NOMO-1 treated with DMSO at 0.1 percent for 48 hours (cell line): ENCODE results near the gene COLEC11.
"Not testable (repeated sequence)": the region's sequence is repeated elsewhere in the genome, so short reads cannot be mapped to it uniquely, and the experiment has no call there.

ENCODE experiments used
- DNase-seq: peaks from one replicate; lab custom pipeline; 2025; ENCODE audit not compliant: unreplicated experiment; lab: John Stamatoyannopoulos, UW

The COLEC11 gene

GRCh38 chr2:3594493-3595281 lies at the start of gene COLEC11:
TSS of gene COLEC11 (plus strand) at chr2:3595112. CDS start at chr2:3604341, 9,229 bp downstream.
- no peak for DNase-seq

DNA sequence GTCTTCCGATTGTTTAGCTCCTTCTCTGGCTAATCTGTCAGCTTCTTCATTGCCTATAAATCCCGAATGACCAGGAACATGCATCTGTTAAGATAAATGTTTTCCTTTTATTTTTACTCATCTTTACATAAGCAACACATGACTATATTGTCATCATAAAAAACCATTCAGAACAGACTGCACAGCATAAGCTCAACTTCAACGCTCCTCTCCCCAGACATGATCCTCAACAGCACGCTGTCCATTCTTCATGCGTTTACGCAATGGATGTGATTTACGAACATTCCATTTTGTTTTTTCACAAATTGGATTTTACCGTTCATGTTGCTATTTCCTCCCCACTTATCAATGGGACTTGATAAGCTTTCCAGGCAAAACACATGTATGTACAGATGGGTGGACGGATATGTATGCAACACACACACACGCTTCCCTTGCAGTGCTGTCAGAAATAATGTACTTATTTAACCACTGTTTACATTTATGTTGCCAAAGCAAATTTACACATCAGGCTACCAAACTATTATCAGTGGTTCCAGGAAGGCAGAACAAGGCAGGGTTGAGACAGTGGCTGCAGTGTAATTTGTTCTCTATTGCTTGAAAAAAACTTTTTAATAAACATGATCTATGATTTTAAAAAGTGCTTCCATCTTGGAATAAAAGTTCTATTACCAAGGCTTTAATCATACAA lies 49.0 kb upstream of the COLEC11 start:
- no peak for DNase-seq

DNA sequence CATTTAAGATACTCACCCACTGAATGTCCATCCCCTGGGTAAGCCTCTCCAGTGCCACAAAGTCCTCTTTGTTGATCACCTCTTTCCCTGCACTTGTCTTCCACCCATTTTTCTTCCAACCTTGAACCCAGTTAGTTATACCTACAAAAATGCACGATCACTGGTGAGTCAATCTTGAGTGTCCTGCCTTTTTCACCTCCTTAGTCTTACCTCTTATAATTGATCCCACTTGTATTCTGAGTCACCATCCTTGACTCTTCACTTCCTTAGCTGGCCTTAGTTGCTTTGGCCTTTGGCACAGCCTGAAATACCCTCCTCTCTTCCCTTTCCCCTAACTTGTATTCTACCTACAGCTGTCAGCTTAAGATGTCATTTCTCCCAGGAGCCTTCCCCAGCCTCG lies 47.0 kb upstream of the COLEC11 start:
- DNase-seq: no peak

DNA sequence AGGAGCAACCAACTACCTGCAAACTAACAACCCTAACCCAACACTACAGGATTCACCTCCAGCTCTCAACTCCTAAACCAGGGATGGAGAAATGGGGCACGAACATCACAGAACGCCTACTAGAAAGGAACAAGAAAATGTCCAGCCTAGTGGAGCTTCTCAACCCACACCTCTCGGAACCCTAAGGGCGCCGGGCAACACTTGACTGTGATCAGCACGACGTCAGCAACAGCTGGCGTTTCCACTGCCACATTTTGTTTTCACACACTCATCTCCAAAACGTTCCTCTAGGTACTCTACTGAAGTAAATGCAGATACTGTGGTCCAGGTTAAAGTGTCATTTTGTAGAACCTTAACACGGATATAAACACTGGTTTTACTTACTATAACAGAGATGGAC lies 41.0 kb upstream of the COLEC11 start:
- no peak for DNase-seq

GRCh38 chr2:3557639-3558204 lies 37.2 kb upstream of the COLEC11 start:
- peak; percentile 14 for DNase-seq

GRCh38 chr2:3558205-3559014 lies 36.5 kb upstream of the COLEC11 start, which contains the start of gene RNASEH1:
TSS of gene RNASEH1 (minus strand) at chr2:3558333. CDS start at chr2:3558260, 73 bp downstream.
- DNase-seq: peak; percentile 97

DNA sequence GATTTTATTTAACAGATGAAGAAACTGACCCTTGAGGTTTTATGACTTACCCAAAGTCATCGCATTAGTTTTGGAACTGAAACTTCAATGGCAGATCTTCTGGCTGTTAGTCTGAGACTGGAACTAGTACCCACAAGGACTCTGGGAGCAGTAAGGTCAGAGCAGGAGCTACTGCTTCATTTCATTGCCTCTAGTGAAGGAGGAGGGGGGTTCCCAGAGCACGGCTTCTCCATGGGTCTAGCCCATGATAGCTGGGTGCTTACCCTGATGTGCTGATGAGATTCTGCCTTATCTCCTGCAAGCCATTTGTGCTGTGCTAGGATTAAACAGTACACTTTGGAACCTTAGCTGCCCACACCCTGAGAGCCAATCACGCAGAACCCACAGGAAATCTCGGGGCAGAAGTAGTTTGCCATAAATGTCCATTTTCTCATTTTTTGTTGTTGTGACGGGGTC lies 31.4 kb upstream of the COLEC11 start:
- DNase-seq: no peak

DNA sequence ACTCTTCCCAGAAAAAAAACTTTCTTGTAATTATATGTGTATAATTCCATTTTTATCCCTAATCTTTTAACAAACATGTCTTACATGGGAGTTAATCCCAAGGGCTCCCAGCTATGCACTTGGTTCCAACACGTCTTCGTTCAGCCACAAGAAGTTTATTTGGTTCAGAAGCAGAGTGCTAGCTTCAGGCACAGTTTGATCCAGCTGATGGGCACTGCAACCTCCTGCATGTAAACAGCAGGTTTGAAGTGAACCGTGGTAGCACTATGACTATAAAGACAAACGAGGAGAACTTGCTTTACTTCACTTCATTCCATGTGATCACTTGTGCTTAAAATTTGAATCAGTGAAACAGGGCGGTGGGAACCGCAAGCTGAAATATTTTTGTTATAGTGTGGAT lies 29.8 kb upstream of the COLEC11 start:
- DNase-seq: no peak

DNA sequence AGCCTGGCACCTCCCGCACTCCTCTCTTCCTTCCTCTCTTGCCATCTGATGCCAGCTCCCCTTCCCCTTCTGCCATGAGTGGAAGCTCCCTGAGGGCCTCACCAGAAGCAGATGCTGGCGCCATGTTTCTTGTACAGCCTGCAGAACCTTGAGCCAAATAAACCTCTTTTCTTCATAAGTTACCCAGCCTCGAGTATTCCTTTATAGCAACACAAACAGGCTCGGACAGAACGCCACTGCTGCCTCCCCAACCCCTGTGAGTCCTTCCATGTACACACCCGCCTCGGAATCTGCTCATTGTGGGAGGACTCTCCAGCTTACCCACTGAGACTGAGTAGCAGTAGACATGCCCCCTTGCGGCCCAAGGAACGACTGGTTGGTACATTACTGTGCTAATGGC lies 28.1 kb upstream of the COLEC11 start:
- DNase-seq: no peak

DNA sequence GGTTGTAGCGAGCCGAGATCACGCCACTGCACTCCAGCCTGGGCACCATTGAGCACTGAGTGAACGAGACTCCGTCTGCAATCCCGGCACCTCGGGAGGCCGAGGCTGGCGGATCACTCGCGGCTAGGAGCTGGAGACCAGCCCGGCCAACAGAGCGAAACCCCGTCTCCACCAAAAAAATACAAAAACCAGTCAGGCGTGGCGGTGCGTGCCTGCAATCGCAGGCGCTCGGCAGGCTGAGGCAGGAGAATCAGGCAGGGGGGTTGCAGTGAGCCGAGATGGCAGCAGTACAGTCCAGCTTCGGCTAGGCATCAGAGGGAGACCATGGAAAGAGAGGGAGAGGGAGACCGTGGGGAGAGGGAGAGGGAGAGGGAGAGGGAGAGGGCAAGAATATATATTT lies 25.3 kb upstream of the COLEC11 start:
- DNase-seq: not testable (repeated sequence)

DNA sequence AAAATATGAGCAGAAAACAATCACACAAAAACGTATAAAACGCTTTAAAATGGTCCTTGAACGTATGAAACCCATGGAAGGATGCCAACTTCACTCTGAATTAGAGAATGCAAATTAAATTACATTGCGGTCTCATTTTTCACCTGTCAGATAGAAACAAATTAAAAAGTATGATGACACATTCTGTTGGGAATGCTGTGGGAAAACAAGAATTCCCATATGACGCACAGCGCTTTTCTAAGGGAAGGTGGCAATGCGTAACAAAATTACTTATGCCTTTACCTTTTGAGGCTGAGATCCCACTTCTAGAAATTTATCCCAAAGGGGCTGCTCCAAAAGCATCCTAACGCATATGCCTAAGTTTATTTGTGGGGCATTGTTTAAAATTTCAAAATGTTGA lies 23.6 kb upstream of the COLEC11 start:
- DNase-seq: no peak

GRCh38 chr2:3572620-3573019 lies 22.3 kb upstream of the COLEC11 start:
- no peak for DNase-seq

DNA sequence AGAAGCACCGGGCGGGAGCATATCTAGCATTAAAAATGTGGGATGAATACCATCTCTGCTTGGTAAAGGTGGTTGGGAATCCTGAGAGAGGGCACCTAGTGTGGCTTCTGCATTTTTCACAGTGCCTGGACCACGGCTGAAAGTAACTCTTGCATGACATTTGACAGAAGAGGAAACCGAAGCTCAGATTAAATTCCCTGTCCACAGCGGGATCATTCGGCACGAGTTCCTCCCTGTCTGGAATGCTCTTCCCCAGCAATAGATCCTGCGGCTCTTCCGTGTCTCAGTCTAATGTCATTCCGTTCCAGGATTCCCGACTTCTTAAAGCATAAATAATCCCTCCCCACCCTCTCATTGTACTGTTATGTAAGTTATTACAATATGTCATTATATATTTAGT lies 20.8 kb upstream of the COLEC11 start:
- DNase-seq: no peak

GRCh38 chr2:3575534-3576262 lies 19.2 kb upstream of the COLEC11 start:
- no peak for DNase-seq

DNA sequence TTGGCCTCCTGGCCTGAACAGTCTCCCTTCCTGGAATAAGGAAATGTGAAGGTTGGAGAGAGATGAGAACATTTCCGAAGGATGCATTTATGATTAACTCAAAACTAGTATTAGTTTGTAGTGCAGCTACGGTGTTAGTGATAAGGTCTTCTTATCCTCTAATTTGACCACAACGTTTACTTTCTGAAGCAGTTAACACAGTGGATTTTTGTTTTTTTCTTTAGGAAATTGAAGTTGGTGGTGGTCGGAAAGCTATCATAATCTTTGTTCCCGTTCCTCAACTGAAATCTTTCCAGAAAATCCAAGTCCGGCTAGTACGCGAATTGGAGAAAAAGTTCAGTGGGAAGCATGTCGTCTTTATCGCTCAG lies 18.7 kb upstream of the COLEC11 start:
- not testable (repeated sequence) for DNase-seq

DNA sequence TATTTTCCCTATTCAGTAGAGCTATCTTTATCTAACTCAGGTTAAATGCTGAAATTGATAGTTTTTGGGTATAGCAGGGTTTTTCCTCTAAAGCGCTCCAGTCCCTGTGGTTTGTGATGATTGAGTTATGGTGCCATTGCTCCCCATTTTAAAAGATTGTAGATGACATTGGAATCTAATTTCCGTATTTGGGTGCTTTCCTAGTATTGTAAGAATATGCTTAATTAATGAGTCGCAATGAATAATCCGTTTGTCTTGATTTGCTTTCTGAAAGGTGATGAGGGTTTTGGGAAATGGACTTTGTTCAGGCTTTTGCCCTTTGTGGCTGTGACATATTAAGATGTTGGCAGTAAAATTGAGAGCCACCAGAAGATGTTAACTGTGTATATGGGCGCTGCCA lies 15.9 kb upstream of the COLEC11 start:
- DNase-seq: no peak

DNA sequence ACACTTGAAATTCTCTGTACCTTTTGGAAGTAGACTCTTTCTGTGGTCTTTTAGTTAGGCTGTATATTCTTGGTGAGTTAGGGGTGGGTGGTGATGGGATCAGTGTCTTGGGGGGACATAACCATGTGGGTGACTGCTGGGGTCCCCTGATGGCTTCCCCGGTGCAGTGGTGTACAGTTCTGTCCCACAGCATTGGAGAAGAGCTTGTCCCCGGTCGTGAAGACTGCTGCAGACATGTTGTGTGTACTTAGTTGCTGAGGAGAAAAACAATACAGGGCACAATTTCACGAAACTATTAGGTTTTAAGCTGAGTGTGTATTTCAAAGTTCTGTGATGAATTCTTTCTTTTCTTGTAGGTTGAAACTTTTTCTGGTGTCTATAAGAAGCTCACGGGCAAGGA lies 14.5 kb upstream of the COLEC11 start:
- DNase-seq: no peak

DNA sequence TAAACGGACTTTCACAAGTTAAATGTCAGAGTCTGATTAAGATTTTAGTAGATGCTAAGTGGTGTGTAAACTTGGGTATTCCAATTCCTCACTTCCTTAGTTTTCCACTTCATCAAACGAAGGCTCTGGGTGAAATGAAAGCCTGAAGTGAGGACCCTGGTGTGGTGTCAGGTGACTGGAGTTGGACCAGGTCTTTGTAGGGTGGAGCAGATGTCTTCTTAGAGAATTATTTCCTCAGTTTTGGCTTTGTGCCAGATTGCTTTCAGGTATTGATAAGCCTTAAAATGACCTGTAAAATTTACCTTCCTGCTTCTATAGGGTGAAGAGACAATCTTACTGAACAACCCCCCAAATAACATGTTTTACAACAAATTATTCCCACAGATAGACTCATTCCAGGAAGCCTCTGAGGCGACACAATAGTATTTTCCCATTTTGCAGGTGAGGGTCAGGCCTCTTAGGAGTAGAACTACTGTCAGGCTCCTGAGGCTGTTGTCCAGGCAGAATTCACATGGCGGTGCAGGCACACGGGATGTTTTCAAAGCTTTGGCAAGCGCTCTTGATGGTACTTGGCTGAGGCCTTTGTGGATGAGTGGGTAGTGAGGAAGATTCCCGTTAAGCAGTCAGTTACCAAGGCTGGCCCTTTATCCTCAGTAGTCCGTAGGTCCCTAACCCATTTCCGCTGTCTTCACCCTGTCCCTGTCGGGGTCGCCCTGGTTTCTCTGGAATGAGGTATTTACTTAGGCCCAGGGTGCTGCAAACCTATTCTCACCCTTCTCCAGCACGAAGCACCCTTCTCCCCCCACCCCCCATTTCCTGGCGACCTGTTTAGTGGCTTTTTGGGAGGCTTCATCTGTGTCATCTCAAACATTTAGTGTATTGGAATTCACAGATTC lies 13.3 kb upstream of the COLEC11 start:
- no peak for DNase-seq

- no peak for DNase-seq
Measured at GRCh38 chr2:3584076-3584475, 10.8 kb upstream of the COLEC11 start.
